D721Med (cell line): ENCODE data around the gene TMEM222.

Experiments used
- DNase-seq: peaks from one replicate; pipeline ENCODE4 v3.0.0; 2011; ENCODE audit warnings: low spot score; ENCODE audit not compliant: insufficient read length
- FAIRE-seq: peaks from 2 replicates; lab custom pipeline; 2011; peaks lifted over from hg19 to GRCh38; lab: Jason Lieb, UNC
- CTCF ChIP-seq: IDR thresholded peaks from 2 replicates; pipeline ENCODE4 v1.5.1; 2012; ENCODE audit warnings: mild to moderate bottlenecking, control low read depth; ENCODE audit not compliant: insufficient read depth; ENCODE audit errors: missing control alignments

Gene TMEM222

GRCh38 chr1:27290581-27290980 is 31.4 kb upstream of the TMEM222 start:
- DNase-seq = no peak
- FAIRE-seq = no peak
- no peak for TF ChIP-seq CTCF

- DNase-seq (no peak), FAIRE-seq (no peak)
- no peak for TF ChIP-seq CTCF
Measured at GRCh38 chr1:27292106-27292505, 29.9 kb upstream of the TMEM222 start.

- TF ChIP-seq CTCF = no peak
- no peak for DNase-seq
- no peak for FAIRE-seq
Measured at GRCh38 chr1:27293915-27294314, 28.0 kb upstream of the TMEM222 start.

- TF ChIP-seq CTCF = peak; percentile 76
- FAIRE-seq = no peak
- DNase-seq = no peak
Measured at GRCh38 chr1:27296773-27297291, 25.1 kb upstream of the TMEM222 start.

- FAIRE-seq = no peak
- DNase-seq = no peak
- no peak for TF ChIP-seq CTCF
Measured at GRCh38 chr1:27297903-27298302, 24.1 kb upstream of the TMEM222 start.

- FAIRE-seq (no peak), DNase-seq (no peak)
- TF ChIP-seq CTCF = no peak
Measured at GRCh38 chr1:27298632-27299384, 23.2 kb upstream of the TMEM222 start.
